Tibial artery (tissue), 4 donors: ENCODE measurements around the gene IFT122.
"Not testable (repeated sequence)": the region's sequence is repeated elsewhere in the genome, so short reads cannot be mapped to it uniquely, and the experiment has no call there.

ENCODE experiments used
- DNase-seq, 2 donors: peaks; one replicate each; pipeline ENCODE4 v3.0.0-alpha.2; 2019
- H3K27ac ChIP-seq, 2 donors: fragments of 200-600 bp; sonication (generic) in 1 of 2; 1 replicate in 1 of 2; 2 replicates in 1 of 2; pipeline ENCODE4 v1.5.1; 2018 to 2019; ENCODE audit warnings: mild to moderate bottlenecking in 1 of 2
- H3K27me3 ChIP-seq, 2 donors: fragments of 200-600 bp; sonication (generic) in 1 of 2; one replicate each; pipeline versions ENCODE4 v1.5.1 to v1.6.0; 2016 to 2019
- H3K36me3 ChIP-seq, 3 donors: fragments of 200-600 bp; sonication (generic) in 2 of 3; one replicate each; pipeline ENCODE4 v1.5.1; 2016 to 2019; ENCODE audit warnings: mild to moderate bottlenecking in 2 of 3
- H3K4me1 ChIP-seq, 4 donors: fragments of 200-600 bp; sonication (generic) in 2 of 4; 1 replicate in 3 of 4; 2 replicates in 1 of 4; pipeline ENCODE4 v1.5.1; 2016 to 2019
- H3K4me3 ChIP-seq, 2 donors: fragments of 200-600 bp; sonication (generic) in 1 of 2; 1 replicate in 1 of 2; 2 replicates in 1 of 2; pipeline ENCODE4 v1.5.1; 2018 to 2019; ENCODE audit warnings: mild to moderate bottlenecking in 2 of 2
- H3K9me3 ChIP-seq, 3 donors: fragments of 200-600 bp; sonication (generic) in 1 of 3; one replicate each; pipeline ENCODE4 v1.5.1; 2016 to 2019
- intact Hi-C: fragments of 100-400 bp; cut with DNase I; formaldehyde crosslinking; loops from one replicate; pipeline ENCODE4 v1.15.0; 2023; ENCODE audit warnings: low total_unique reads
- TF ChIP-seq, protein P1 (sequence below), 2 experiments: fragments of 200-600 bp in 1 of 2; fragments of 450-650 bp in 1 of 2; IDR thresholded peaks; one replicate each; pipeline ENCODE4 v1.5.1; 2017 to 2019; ENCODE audit warnings: antibody characterized with exemption in 2 of 2, mild to moderate bottlenecking in 1 of 2, moderate library complexity in 1 of 2

Gene IFT122

DNA sequence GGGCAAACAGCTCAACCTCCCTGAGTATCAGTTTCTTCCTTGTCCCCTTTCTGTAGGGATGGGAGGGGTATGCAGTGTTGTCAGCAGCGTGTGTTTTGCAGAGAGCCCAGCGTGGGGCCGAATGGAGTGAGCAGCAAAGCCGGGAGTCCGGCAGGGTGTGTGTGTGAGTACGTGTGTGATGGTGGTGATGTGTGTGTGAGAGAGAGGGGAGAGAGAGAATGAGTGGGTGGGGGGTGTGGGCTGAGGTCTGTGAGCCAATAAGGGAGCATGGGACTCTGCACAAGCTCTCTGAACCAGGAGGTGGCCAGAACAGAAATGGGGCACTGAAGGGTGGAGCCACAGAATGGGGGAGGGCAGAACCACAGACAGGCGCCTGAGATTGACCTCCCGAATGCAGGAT lies 43.8 kb downstream of the IFT122 start:
- no peaks in the 10 kb centered on the region for H3K27me3 ChIP-seq
- no peak for DNase-seq
- peaks cover 21 to 63% (median 32%) of the 10 kb centered on the region in 3 donors for H3K36me3 ChIP-seq
- peaks cover 0 to 37% (median 13%) of the 10 kb centered on the region in 4 donors for H3K4me1 ChIP-seq
- TF ChIP-seq, protein P1, sequence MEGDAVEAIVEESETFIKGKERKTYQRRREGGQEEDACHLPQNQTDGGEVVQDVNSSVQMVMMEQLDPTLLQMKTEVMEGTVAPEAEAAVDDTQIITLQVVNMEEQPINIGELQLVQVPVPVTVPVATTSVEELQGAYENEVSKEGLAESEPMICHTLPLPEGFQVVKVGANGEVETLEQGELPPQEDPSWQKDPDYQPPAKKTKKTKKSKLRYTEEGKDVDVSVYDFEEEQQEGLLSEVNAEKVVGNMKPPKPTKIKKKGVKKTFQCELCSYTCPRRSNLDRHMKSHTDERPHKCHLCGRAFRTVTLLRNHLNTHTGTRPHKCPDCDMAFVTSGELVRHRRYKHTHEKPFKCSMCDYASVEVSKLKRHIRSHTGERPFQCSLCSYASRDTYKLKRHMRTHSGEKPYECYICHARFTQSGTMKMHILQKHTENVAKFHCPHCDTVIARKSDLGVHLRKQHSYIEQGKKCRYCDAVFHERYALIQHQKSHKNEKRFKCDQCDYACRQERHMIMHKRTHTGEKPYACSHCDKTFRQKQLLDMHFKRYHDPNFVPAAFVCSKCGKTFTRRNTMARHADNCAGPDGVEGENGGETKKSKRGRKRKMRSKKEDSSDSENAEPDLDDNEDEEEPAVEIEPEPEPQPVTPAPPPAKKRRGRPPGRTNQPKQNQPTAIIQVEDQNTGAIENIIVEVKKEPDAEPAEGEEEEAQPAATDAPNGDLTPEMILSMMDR (IDR thresholded peaks at IDR 0.05) = no peak
- H3K4me3 ChIP-seq = no peak overlapping the region
- no peaks in the 10 kb centered on the region for H3K9me3 ChIP-seq
- intact Hi-C loops = no loop called here
- H3K27ac ChIP-seq = no peak overlapping the region

DNA sequence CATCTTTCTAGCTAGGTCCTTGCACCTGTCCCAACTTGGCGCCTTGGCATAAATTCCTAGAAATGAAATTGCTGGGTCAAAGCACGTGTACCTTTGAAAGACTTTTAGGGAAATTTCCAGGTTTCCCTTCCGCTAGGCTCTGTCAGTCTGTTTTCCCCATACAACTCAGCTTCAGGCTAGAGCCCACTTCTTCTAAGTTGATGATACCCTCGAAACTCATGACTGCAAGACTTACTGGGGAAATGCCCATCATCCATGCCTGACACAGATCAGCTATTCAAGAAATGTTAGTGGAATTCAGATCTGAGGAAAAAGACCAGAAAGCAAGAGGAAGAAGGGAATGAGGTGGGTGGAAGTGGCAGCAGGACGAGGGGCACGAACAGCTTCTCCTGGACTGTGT lies 45.1 kb downstream of the IFT122 start:
- intact Hi-C loops = loop anchor here (5.0 kb wide), 1 partner anchor 342 kb away; no protein-coding TSS in a partner anchor
- Histone ChIP-seq H3K4me1 (peaks cover 0 to 37% (median 13%) of the 10 kb centered on the region in 4 donors), H3K27ac (peak overlapping the region; percentile 43 to 50), H3K36me3 (peaks cover 13 to 59% (median 20%) of the 10 kb centered on the region in 3 donors)
- H3K9me3 ChIP-seq, H3K4me3 ChIP-seq, DNase-seq, H3K27me3 ChIP-seq: not testable (repeated sequence)

DNA sequence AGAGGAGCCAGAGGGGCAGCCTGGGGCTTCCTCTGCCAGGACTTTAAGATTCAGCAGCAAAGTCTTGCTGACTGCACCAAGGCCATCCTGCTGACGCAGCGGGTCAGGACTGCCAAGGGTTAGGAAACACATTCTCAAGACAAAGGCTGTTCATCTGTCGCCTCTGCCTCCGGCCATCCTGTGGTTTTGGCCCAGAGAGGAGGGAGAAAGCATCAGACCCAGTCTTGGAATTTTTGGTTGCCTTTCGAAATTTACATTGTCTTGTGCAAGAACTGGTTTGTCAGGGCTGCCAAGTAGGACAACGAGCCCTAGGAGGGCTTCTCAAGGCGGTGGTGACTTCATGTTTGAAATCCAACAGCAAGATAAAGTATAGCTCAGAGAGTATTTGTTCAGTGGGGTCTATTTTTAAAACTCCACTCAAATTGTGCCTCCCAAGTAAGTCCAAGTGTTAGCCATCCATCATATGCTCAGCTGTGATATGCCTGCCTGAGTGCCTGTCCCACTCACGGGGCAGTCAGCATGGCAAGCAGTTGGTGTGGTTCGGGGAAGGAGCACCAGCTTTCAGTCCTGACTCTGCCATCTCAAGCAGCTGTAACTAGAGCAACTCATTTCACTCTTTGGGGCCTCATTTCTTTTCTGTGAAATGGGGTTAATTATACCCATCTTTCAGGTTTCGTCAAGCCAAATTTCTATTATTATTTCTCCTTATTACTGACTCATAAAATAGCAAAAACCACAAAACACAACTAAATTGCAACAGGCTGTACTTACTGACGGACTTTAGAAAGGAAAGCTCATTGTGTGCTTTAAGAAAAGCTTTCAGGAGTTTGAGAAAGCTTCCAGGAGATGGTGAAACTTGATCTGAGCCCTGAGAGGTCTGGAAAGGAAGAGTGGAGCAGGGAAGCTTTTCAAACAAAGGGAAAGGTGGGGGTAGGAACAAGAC lies 46.0 kb downstream of the IFT122 start:
- DNase-seq = peak; percentile 93 to 94
- peaks cover 9 to 50% (median 14%) of the 10 kb centered on the region in 3 donors for H3K36me3 ChIP-seq
- H3K4me3 ChIP-seq = no peak overlapping the region
- TF ChIP-seq, protein P1 (IDR thresholded peaks at IDR 0.05) = no peak
- intact Hi-C loops = loop anchor here (5.0 kb wide), 1 partner anchor 341 kb away; no protein-coding TSS in a partner anchor
- no peaks in the 10 kb centered on the region for H3K27me3 ChIP-seq
- H3K9me3 ChIP-seq = no peaks in the 10 kb centered on the region
- H3K27ac ChIP-seq = peak overlapping the region; percentile 50 to 58
- peaks cover 0 to 44% (median 19%) of the 10 kb centered on the region in 4 donors for H3K4me1 ChIP-seq

DNA sequence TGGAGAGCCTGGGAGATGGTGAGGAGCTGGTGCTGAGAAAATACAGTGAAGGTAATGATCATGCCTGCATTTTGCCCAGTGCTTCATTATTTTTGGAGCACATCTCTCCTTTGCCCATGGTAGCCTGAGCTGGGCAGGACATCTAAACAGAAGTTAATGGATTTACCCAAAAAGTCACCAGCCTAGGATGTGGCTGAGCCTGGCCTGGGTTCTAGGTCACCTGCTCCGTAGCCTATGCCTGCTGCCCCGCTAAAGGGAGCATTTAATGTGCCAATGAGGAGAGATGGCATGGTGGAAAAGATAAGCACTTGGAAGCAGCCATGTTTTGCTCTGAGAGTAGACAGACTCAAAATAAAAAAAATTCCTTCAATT lies 46.6 kb downstream of the IFT122 start:
- Histone ChIP-seq H3K9me3 (no peaks in the 10 kb centered on the region), H3K36me3 (peaks cover 9 to 50% (median 14%) of the 10 kb centered on the region in 3 donors), H3K27me3 (no peaks in the 10 kb centered on the region), H3K27ac (peak overlapping the region; percentile 50 to 58), H3K4me3 (no peak overlapping the region), H3K4me1 (peaks cover 0 to 38% (median 14%) of the 10 kb centered on the region in 4 donors)
- intact Hi-C loops = loop anchor here (5.0 kb wide), 1 partner anchor 341 kb away; no protein-coding TSS in a partner anchor
- no peak for DNase-seq
- TF ChIP-seq, protein P1 (IDR thresholded peaks at IDR 0.05) = no peak

DNA sequence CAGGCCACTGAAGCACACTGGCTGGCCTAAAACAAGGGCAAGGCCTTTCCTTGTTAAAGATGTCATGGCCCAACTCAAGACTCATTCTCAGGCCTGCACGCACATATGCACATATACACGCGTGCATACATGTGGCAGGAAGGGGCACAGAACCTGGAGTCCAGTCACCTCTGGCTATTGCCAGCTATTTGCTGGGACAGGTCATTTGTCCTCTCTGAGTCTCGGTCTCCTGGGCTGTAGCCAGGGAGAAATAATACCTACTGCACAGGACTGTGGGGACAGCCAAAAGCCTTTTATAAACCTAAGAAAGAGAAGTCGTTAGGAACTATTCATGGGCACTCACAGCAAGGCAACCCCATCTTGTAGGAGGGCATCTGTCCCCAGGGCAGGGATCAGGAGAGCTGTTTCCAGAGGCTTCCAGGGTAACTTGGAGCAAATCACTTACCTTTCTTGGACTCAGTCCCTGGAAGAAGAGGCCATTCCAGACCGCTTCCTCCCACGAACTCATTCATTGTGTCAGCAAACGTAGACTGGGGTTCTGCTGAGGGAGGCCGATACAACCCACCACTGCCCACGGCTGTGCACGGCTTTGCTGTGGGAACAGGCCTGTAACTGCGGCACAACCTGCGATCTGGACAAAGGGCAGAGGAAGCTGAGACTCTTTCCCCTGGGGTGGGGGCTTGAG lies 47.3 kb downstream of the IFT122 start:
- H3K4me1 ChIP-seq = peaks cover 0 to 31% (median 13%) of the 10 kb centered on the region in 4 donors
- no peaks in the 10 kb centered on the region for H3K27me3 ChIP-seq
- TF ChIP-seq, protein P1 (IDR thresholded peaks at IDR 0.05) = no peak
- peak overlapping the region in 1 of 2 donors; percentile 50 for H3K27ac ChIP-seq
- H3K9me3 ChIP-seq = no peaks in the 10 kb centered on the region
- no peak for DNase-seq
- no peak overlapping the region for H3K4me3 ChIP-seq
- peaks cover 9 to 50% (median 19%) of the 10 kb centered on the region in 3 donors for H3K36me3 ChIP-seq
- intact Hi-C loops = loop anchor here (5.0 kb wide), 1 partner anchor 340 kb away; no protein-coding TSS in a partner anchor

DNA sequence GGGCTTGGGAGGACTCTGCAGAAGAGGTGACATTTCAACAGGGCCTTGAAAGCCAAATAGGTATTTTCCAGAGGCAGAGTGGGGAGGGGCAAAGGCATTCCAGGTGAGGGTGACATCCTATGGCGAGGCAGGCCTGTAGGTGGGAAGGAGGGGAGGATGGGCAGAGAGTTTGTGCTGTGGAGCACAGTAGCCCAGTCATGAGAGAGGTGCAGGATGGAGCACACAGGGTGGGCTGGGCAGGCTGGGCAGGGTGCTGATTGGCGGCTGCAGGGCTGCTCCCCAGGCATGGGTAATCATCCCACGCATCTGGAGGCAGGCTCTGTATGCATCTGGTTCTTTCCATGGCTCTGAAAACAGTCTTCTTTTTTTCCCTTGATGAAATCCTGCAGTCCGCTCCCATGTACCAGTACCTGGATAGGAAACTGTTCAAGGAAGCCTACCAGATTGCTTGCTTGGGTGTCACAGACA lies 47.9 kb downstream of the IFT122 start:
- not testable (repeated sequence) for H3K4me3 ChIP-seq, H3K27me3 ChIP-seq, H3K27ac ChIP-seq, H3K9me3 ChIP-seq, DNase-seq
- H3K4me1 ChIP-seq = peaks cover 0 to 29% (median 13%) of the 10 kb centered on the region in 4 donors
- intact Hi-C loops = loop anchor here (5.0 kb wide), 1 partner anchor 339 kb away; no protein-coding TSS in a partner anchor
- peaks cover 12 to 50% (median 19%) of the 10 kb centered on the region in 3 donors for H3K36me3 ChIP-seq

DNA sequence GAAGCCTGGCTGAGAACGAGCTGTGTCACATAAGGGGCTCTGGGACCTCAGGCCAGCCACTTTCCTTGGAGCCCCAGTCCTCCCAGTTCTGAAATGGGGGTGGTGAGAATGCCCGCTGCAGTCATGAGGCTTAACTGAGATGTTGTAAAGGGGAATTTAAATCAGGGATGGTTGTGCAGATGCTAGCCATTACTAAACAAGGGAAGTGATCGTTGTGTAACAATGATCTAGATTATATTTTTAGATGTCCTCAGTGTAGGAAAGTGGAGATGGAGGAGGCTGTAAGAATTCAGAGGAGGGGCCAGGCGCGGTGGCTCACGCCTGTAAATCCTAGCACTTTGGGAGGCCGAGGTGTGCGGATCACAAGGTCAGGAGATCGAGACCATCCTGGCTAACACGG lies 49.2 kb downstream of the IFT122 start:
- peaks cover 5 to 43% (median 7%) of the 10 kb centered on the region in 3 donors for H3K36me3 ChIP-seq
- intact Hi-C loops = loop anchor here (5.0 kb wide), 1 partner anchor 338 kb away; no protein-coding TSS in a partner anchor
- H3K4me1 ChIP-seq = peaks cover 0 to 31% (median 13%) of the 10 kb centered on the region in 4 donors
- not testable (repeated sequence) for DNase-seq, H3K27ac ChIP-seq, H3K9me3 ChIP-seq, H3K4me3 ChIP-seq, H3K27me3 ChIP-seq
